Activated naive CD8-positive, alpha-beta T cell (primary cell): ENCODE results near the gene C14orf132.

Experiments used
- H3K27ac Mint-ChIP-seq: one replicate; pipeline ENCODE4 v1.8.0; 2021; ENCODE audit warnings: mixed read lengths
- H3K27me3 Mint-ChIP-seq: one replicate; pipeline ENCODE4 v1.8.0; 2021; ENCODE audit warnings: mixed read lengths
- H3K36me3 Mint-ChIP-seq: one replicate; pipeline ENCODE4 v1.8.0; 2021; ENCODE audit warnings: mixed read lengths
- H3K4me1 Mint-ChIP-seq: one replicate; pipeline ENCODE4 v1.8.0; 2021; ENCODE audit warnings: low read depth, mixed read lengths
- H3K4me3 Mint-ChIP-seq: one replicate; pipeline ENCODE4 v1.8.0; 2021; ENCODE audit warnings: mild to moderate bottlenecking, mixed read lengths
- H3K9me3 Mint-ChIP-seq: one replicate; pipeline ENCODE4 v1.8.0; 2021; ENCODE audit warnings: low read depth, mixed read lengths

C14orf132 gene

GRCh38 chr14:96104469-96105057 is 65.4 kb downstream of the C14orf132 start:
- no peaks in the 10 kb centered on the region for H3K9me3 Mint-ChIP-seq
- H3K4me1 Mint-ChIP-seq = no peaks in the 10 kb centered on the region
- peaks cover 2% of the 10 kb centered on the region for H3K27me3 Mint-ChIP-seq
- no peak overlapping the region for H3K4me3 Mint-ChIP-seq
- H3K36me3 Mint-ChIP-seq = no peaks in the 10 kb centered on the region
- no peak overlapping the region for H3K27ac Mint-ChIP-seq

- Mint-ChIP-seq H3K27me3 (peaks cover 2% of the 10 kb centered on the region), H3K4me1 (no peaks in the 10 kb centered on the region), H3K36me3 (no peaks in the 10 kb centered on the region), H3K27ac (no peak overlapping the region), H3K4me3 (no peak overlapping the region), H3K9me3 (no peaks in the 10 kb centered on the region)
Observed at GRCh38 chr14:96105089-96105925, 66.1 kb downstream of the C14orf132 start.

DNA sequence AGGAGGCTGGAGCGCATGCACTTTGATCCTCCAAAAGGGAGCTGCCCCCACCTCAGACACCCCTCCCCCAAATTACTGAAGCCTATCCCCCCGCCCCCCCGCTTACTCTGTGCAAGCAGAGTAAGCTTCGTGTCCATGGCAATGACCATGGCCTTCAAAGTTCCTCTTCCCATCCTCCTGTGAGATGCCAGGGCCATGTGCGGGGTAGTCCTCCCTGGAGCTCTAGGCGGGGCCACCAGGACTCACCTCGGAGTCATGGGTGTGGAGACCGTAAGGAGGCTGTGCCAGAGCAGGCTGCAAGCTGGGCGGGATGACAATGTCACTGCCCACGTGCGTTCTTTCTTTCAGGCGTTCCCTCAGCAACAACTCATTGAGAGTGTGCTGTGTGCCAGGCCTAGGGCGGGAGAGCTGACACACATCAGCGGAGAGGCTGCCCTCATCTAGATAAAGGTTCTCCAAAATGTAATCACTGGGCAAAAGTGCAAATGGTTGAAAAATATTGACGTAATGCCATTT is 66.8 kb downstream of the C14orf132 start:
- Mint-ChIP-seq H3K36me3 (no peaks in the 10 kb centered on the region), H3K27me3 (peaks cover 2% of the 10 kb centered on the region), H3K9me3 (no peaks in the 10 kb centered on the region), H3K27ac (no peak overlapping the region), H3K4me3 (no peak overlapping the region), H3K4me1 (no peaks in the 10 kb centered on the region)

- Mint-ChIP-seq H3K4me3 (no peak overlapping the region), H3K4me1 (no peaks in the 10 kb centered on the region), H3K27me3 (peaks cover 2% of the 10 kb centered on the region), H3K27ac (no peak overlapping the region), H3K9me3 (no peaks in the 10 kb centered on the region), H3K36me3 (no peaks in the 10 kb centered on the region)
Observed at GRCh38 chr14:96106891-96107290, 67.7 kb downstream of the C14orf132 start.

DNA sequence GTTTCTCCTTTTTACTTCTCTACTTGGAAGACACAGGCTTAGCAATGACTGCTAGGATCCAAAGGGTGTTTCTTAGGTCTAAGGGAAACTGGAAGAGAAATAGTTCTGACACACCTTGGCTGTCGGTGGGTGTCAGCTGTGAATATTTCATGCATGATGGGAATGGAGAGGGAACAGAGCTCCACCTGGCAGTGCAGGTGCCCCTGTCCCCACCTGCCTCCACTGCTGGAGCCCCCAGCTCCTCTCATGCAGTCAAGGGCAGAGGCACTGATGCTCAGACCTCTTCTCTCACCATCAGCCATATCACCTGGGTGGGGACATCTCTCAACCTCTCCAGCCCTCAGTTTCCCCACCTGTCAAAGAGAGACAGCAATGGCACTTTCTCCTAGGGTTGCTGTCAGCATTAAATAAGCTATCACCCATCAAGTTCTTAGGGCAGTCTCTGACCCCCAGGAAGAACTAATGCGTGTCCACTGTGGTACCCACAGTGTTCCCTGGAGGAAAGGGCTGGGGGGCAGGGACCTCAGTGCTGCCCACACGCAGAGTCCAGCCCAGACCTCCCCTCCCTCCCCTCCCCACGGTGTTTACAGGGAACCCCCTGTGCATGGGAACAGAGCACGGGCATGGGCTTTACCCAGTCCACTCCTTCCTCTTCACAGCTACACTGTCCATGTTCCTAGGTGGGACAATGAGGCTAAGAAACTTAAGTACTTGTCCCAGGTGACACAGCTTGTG is 69.1 kb downstream of the C14orf132 start:
- Mint-ChIP-seq H3K9me3 (peaks cover 1% of the 10 kb centered on the region), H3K27me3 (peaks cover 3% of the 10 kb centered on the region), H3K4me1 (no peaks in the 10 kb centered on the region), H3K4me3 (no peak overlapping the region), H3K36me3 (no peaks in the 10 kb centered on the region), H3K27ac (no peak overlapping the region)

- H3K9me3 Mint-ChIP-seq = peaks cover 3% of the 10 kb centered on the region
- no peak overlapping the region for H3K4me3 Mint-ChIP-seq
- no peaks in the 10 kb centered on the region for H3K4me1 Mint-ChIP-seq
- no peaks in the 10 kb centered on the region for H3K36me3 Mint-ChIP-seq
- H3K27me3 Mint-ChIP-seq = peaks cover 3% of the 10 kb centered on the region
- no peak overlapping the region for H3K27ac Mint-ChIP-seq
Observed at GRCh38 chr14:96108911-96109310, 69.7 kb downstream of the C14orf132 start.

DNA sequence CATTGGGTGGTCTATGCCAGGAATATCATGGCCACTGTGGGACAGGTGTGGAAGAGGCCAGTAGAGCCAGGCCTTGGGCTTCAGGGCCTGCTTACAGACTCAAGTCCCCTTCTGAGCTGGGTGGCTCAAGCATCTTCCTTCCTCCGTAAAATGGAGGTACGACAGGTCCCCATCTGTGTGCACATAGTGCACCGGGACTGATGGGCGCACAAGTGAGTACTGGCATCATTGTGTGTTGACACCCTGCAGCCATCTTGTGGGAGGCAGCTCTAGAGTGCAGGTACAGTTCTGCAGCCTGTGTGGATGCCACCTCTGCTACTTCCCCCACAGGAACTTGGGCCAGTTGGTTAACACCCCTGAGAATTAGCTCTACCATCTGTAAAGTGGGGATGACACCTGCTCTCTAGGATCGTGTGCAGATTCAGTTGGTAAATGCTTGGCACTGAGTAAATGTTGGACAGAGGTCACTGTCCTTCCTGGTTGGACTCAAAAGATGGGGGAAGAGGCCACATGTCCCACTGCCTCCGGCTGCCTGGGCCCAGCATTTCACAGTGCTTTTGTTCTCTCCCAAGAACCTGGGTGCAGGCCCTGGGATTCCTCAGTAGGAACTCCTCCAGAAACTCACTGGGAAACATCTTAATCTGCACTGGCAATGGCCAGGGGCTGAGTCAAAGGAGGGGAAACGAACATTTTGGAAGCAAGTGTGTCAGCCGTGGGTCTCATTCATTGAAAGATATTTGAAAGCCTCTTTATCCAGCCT is 70.6 kb downstream of the C14orf132 start:
- Mint-ChIP-seq H3K36me3 (no peaks in the 10 kb centered on the region), H3K4me3 (no peak overlapping the region), H3K4me1 (no peaks in the 10 kb centered on the region), H3K27me3 (peaks cover 3% of the 10 kb centered on the region), H3K27ac (no peak overlapping the region), H3K9me3 (peaks cover 10% of the 10 kb centered on the region)

DNA sequence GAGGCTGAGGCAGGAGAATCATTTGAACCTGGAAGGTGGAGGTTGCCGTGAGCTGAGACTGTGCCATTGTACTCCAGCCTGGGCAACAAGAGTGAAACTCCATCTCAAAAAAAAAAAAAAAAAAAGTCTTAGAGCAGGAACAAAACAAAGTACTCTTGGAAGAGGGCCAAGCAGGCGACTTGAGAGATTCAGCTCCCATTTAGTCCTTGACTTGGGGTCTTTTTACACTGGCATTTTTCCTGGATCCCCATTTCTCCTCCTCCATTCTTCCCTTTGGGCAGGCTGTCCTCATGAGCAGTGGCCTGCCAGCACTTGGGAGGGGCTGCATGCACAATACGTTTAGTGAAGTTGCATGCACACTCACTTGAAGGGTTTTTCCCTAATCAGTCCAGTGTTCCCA is 72.9 kb downstream of the C14orf132 start:
- Mint-ChIP-seq H3K9me3 (peaks cover 10% of the 10 kb centered on the region), H3K27ac (no peak overlapping the region), H3K4me3 (no peak overlapping the region), H3K4me1 (peaks cover 7% of the 10 kb centered on the region), H3K36me3 (no peaks in the 10 kb centered on the region), H3K27me3 (peaks cover 3% of the 10 kb centered on the region)

GRCh38 chr14:96114002-96114401 is 74.8 kb downstream of the C14orf132 start:
- H3K4me1 Mint-ChIP-seq = peaks cover 20% of the 10 kb centered on the region
- peaks cover 1% of the 10 kb centered on the region for H3K27me3 Mint-ChIP-seq
- H3K4me3 Mint-ChIP-seq = no peak overlapping the region
- peaks cover 10% of the 10 kb centered on the region for H3K9me3 Mint-ChIP-seq
- H3K27ac Mint-ChIP-seq = no peak overlapping the region
- H3K36me3 Mint-ChIP-seq = no peaks in the 10 kb centered on the region

DNA sequence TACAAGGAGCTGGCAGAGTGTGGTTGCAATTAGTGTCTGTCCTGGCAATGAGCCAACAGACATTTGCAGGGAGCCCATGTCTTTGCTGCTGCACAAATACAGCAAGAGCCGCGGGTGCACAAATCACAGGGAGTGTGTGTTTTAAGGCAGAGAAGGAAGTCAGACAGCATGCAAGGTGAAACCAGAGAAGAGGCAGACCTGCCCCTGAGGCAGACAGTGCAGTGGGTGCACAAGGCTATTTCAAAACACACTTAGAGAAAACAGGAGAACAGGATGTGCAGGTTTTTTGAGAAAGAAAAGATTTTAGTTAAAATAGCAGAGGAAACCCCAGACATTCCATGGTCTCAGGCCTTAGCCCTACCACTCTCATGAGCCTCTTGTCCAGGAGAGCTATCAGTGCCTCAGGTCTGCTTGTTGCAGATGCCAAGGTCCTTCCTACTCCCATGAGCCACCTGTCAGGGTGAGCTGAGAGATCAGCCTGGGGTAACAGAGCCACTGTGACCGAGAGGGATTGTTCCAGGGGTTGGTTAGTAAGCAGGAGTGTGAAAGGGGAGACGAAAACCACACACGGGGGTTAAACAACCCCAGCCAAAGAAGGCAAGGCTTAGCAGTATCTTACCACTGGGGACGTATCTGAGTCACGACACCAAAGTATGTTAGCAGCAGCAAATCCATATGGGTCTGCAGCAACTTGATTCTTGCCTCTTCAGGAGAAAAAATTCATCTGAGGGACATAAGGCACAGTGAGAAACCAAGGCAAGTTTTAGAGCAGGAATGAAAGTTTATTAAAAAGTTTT is 78.1 kb downstream of the C14orf132 start:
- Mint-ChIP-seq H3K27me3 (peaks cover 1% of the 10 kb centered on the region), H3K9me3 (peaks cover 10% of the 10 kb centered on the region), H3K4me3 (peak overlapping the region; percentile 8), H3K36me3 (no peaks in the 10 kb centered on the region), H3K27ac (no peak overlapping the region), H3K4me1 (peaks cover 20% of the 10 kb centered on the region)

DNA sequence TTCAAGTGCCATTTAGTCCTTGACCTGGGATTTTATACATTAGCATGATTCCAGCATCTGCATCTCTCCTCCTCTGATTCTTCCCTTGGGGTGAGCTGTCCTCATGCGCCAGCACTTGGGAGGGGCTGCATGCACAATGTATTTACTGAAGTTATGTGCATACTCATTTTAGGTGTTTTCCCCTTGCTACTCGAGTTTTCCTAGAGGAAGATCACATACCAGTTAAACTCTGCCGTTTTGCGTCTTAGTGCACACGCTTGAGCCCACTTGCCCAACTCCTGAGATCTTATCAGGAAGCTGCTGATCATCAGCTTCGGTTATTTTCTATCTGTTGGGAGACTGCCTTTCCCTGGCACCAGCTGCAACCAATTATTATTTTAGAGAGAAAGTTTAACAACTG is 78.8 kb downstream of the C14orf132 start:
- Mint-ChIP-seq H3K4me1 (peaks cover 20% of the 10 kb centered on the region), H3K36me3 (no peaks in the 10 kb centered on the region), H3K9me3 (peaks cover 10% of the 10 kb centered on the region), H3K4me3 (no peak overlapping the region), H3K27me3 (no peaks in the 10 kb centered on the region), H3K27ac (no peak overlapping the region)

DNA sequence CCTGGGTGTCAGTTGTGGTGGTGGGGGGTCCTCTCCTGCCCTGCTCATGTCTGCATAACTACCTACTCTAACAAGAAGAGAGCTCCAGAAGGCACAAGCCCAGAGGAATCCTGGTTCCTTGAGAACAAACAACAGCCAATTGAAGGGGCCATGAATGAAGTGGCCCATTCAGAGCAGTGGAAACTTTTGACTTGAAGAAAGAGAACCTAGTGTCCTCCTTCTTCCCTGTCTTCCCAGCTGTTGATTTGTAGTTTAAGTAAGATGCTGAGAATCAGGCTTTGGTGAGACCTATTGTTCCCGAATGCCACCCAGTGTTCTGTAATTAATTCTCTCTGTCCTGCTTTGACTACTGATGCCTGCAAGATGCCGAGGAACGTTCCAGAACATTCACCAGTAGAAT is 79.2 kb downstream of the C14orf132 start:
- no peak overlapping the region for H3K4me3 Mint-ChIP-seq
- H3K36me3 Mint-ChIP-seq = no peaks in the 10 kb centered on the region
- H3K27me3 Mint-ChIP-seq = no peaks in the 10 kb centered on the region
- peaks cover 7% of the 10 kb centered on the region for H3K9me3 Mint-ChIP-seq
- peaks cover 24% of the 10 kb centered on the region for H3K4me1 Mint-ChIP-seq
- H3K27ac Mint-ChIP-seq = no peak overlapping the region

GRCh38 chr14:96119947-96120346 is 80.8 kb downstream of the C14orf132 start:
- Mint-ChIP-seq H3K27me3 (no peaks in the 10 kb centered on the region), H3K4me3 (no peak overlapping the region), H3K27ac (no peak overlapping the region), H3K4me1 (peaks cover 35% of the 10 kb centered on the region), H3K9me3 (no peaks in the 10 kb centered on the region), H3K36me3 (no peaks in the 10 kb centered on the region)

GRCh38 chr14:96120392-96120791 is 81.2 kb downstream of the C14orf132 start:
- H3K27me3 Mint-ChIP-seq = no peaks in the 10 kb centered on the region
- H3K4me1 Mint-ChIP-seq = peaks cover 39% of the 10 kb centered on the region
- no peak overlapping the region for H3K27ac Mint-ChIP-seq

More at GRCh38 chr14:96120392-96120791, 81.2 kb downstream of the C14orf132 start:
- Mint-ChIP-seq H3K9me3 (no peaks in the 10 kb centered on the region), H3K4me3 (no peak overlapping the region), H3K36me3 (no peaks in the 10 kb centered on the region)
